ENCODE measurements around the gene NAXD. TPM values are rescaled to one million over a fixed set of nuclear protein-coding genes. Genes with fewer than 3 reads are reported as not detected.
"Not testable (repeated sequence)": the region's sequence is repeated elsewhere in the genome, so short reads cannot be mapped to it uniquely, and the experiment has no call there.

Gene NAXD
- total RNA-seq, result 27.4 TPM
- long read RNA-seq, partial matches to known transcripts, result 15 of 95 reads
- long read RNA-seq, other reads (novel, unspliced or antisense), result 79 of 95 reads

- peak; percentile 96 to 97 for ATAC-seq
- Histone ChIP-seq H3K9me3 (no peaks in the 10 kb centered on the region), H3K4me1 (peaks cover 30% of the 10 kb centered on the region)
Measured at GRCh38 chr13:110615322-110616102, at the start of gene NAXD. TSS of gene NAXD (plus strand) at chr13:110615545. CDS start at chr13:110615602, 57 bp downstream.

GRCh38 chr13:110566171-110566570, 49.2 kb upstream of the NAXD start:
- ATAC-seq (no peak), DNase-seq (no peak)
- Histone ChIP-seq H3K9me3 (no peaks in the 10 kb centered on the region), H3K36me3 (no peaks in the 10 kb centered on the region), H3K27ac (no peak overlapping the region), H3K4me1 (peaks cover 13% of the 10 kb centered on the region), H3K4me3 (no peak overlapping the region), H3K27me3 (ENCODE audit: low read depth) (peaks cover 6% of the 10 kb centered on the region)
- intact Hi-C loops (cut with DNase I), result no loop called here
- no peak for TF ChIP-seq CTCF (IDR thresholded peaks at IDR 0.05)

More at GRCh38 chr13:110615322-110616102, at the start of gene NAXD:
- Histone ChIP-seq H3K4me3 (peak within 1 kb of the TSS; percentile 94), H3K36me3 (no peaks in the 10 kb centered on the region), H3K27me3 (ENCODE audit: low read depth) (peaks cover 7% of the 10 kb centered on the region), H3K27ac (peak within 1 kb of the TSS; percentile 93)
- no peak for TF ChIP-seq CTCF (IDR thresholded peaks at IDR 0.05)
- intact Hi-C loops (cut with DNase I), result no loop called here
- peak; percentile 97 for DNase-seq

- DNase-seq, result no peak
- H3K4me1 ChIP-seq, result peaks cover under 1% of the 10 kb centered on the region
- intact Hi-C loops (cut with DNase I), result no loop called here
- H3K27me3 ChIP-seq (ENCODE audit: low read depth), result peaks cover 20% of the 10 kb centered on the region
- H3K4me3 ChIP-seq, result no peak overlapping the region
- no peak for TF ChIP-seq CTCF (IDR thresholded peaks at IDR 0.05)
- no peak for ATAC-seq
- H3K36me3 ChIP-seq, result no peaks in the 10 kb centered on the region
- no peak overlapping the region for H3K27ac ChIP-seq
- H3K9me3 ChIP-seq, result no peaks in the 10 kb centered on the region
Measured at GRCh38 chr13:110568612-110569011, 46.7 kb upstream of the NAXD start.

GRCh38 chr13:110569962-110570361, 45.4 kb upstream of the NAXD start:
- peaks cover 25% of the 10 kb centered on the region for H3K27me3 ChIP-seq (ENCODE audit: low read depth)
- H3K36me3 ChIP-seq; H3K4me3 ChIP-seq; ATAC-seq; intact Hi-C loops (cut with DNase I); H3K27ac ChIP-seq; H3K4me1 ChIP-seq; H3K9me3 ChIP-seq; DNase-seq: not testable (repeated sequence)

- H3K27me3 ChIP-seq (ENCODE audit: low read depth), result peaks cover 25% of the 10 kb centered on the region
- H3K9me3 ChIP-seq, result no peaks in the 10 kb centered on the region
- no peak for TF ChIP-seq CTCF (IDR thresholded peaks at IDR 0.05)
- H3K4me3 ChIP-seq, result no peak overlapping the region
- intact Hi-C loops (cut with DNase I), result no loop called here
- no peak for DNase-seq
- H3K4me1 ChIP-seq, result no peaks in the 10 kb centered on the region
- ATAC-seq, result no peak
- H3K36me3 ChIP-seq, result no peaks in the 10 kb centered on the region
- no peak overlapping the region for H3K27ac ChIP-seq
Measured at GRCh38 chr13:110570886-110571285, 44.5 kb upstream of the NAXD start.
